Neural cell (in vitro differentiated cells): ENCODE data around the gene PARL. TPM values are rescaled to one million over a fixed set of nuclear protein-coding genes. Genes with fewer than 3 reads are reported as not detected.

Source experiments
- H2AFZ ChIP-seq: fragments of 200-600, 300-800 bp; sonication (generic), shearing (Covaris generic); 2 replicates; pipeline ENCODE4 v1.6.0; 2014; ENCODE audit warnings: low read depth, mild to moderate bottlenecking, antibody characterized with exemption, low read length, moderate library complexity
- H3F3A ChIP-seq: fragments of 200-600 bp; shearing (Covaris generic); 2 replicates; pipeline ENCODE4 v1.6.1; 2016; ENCODE audit warnings: mild to moderate bottlenecking, moderate library complexity, mixed read lengths, antibody characterized with exemption, low read length; ENCODE audit not compliant: insufficient read depth, poor library complexity, severe bottlenecking
- H3K27ac ChIP-seq: fragments of 200-600, 300-800 bp; sonication (generic), shearing (Covaris generic); 2 replicates; pipeline ENCODE4 v1.5.1; 2014; ENCODE audit warnings: mild to moderate bottlenecking, low read length, moderate library complexity
- H3K27me3 ChIP-seq: fragments of 300-800, 200-600 bp; sonication (generic), shearing (Covaris generic); 2 replicates; pipeline ENCODE4 v1.6.0; 2014; ENCODE audit warnings: mild to moderate bottlenecking, low read depth, low read length, moderate library complexity; ENCODE audit not compliant: insufficient read depth
- H3K36me3 ChIP-seq: fragments of 300-800, 200-600 bp; sonication (generic), shearing (Covaris generic); 2 replicates; pipeline ENCODE4 v1.5.1; 2014; ENCODE audit warnings: mild to moderate bottlenecking, antibody characterized with exemption, low read length, moderate library complexity; ENCODE audit not compliant: insufficient read depth
- H3K4me2 ChIP-seq: fragments of 300-800, 200-600 bp; sonication (generic), shearing (Covaris generic); 2 replicates; pipeline ENCODE4 v1.6.0; 2014; ENCODE audit warnings: mild to moderate bottlenecking, low read length
- H3K4me3 ChIP-seq: fragments of 300-800, 200-600 bp; sonication (generic), shearing (Covaris generic); 2 replicates; pipeline ENCODE4 v1.5.1; 2014; ENCODE audit warnings: mild to moderate bottlenecking, low read length, moderate library complexity
- H3K79me2 ChIP-seq: fragments of 200-600 bp; shearing (Covaris generic); replicated peaks from 2 replicates; pipeline ENCODE4 v1.6.0; 2014; ENCODE audit warnings: mild to moderate bottlenecking, low read length, moderate library complexity; ENCODE audit not compliant: insufficient read depth
- H3K9ac ChIP-seq: fragments of 300-800, 200-600 bp; sonication (generic), shearing (Covaris generic); 2 replicates; pipeline ENCODE4 v1.6.1; 2016; ENCODE audit warnings: mild to moderate bottlenecking, low read length, mixed read lengths
- H3K9me2 ChIP-seq: fragments of 200-600 bp; shearing (Covaris generic); 2 replicates; pipeline ENCODE4 v1.6.1; 2016; ENCODE audit warnings: mild to moderate bottlenecking, low read length, mixed read lengths; ENCODE audit not compliant: insufficient read depth
- H3K9me3 ChIP-seq: fragments of 200-600, 300-800 bp; sonication (generic), shearing (Covaris generic); 2 replicates; pipeline ENCODE4 v1.6.1; 2016; ENCODE audit warnings: mild to moderate bottlenecking, mixed run types, low read length, moderate library complexity, mixed read lengths
- H4K20me1 ChIP-seq: fragments of 200-600 bp; shearing (Covaris generic); 2 replicates; pipeline ENCODE4 v1.6.1; 2016; ENCODE audit warnings: mild to moderate bottlenecking, mixed run types; ENCODE audit not compliant: insufficient read depth
- CTCF ChIP-seq: fragments of 450-650 bp; IDR thresholded peaks from 2 replicates; pipeline ENCODE4 v1.5.1; 2014; ENCODE audit warnings: antibody characterized with exemption, mild to moderate bottlenecking, moderate library complexity; ENCODE audit not compliant: poor library complexity, severe bottlenecking
- EP300 ChIP-seq: fragments of 450-650 bp; conservative IDR thresholded peaks from 2 replicates; pipeline ENCODE4 v1.6.1; 2014; ENCODE audit warnings: antibody characterized with exemption, mild to moderate bottlenecking, moderate library complexity; ENCODE audit not compliant: poor library complexity, severe bottlenecking
- EZH2 ChIP-seq: fragments of 200-600, 300-800 bp; shearing (Covaris generic), sonication (generic); IDR thresholded peaks from 2 replicates; pipeline ENCODE4 v1.6.1; 2014; ENCODE audit warnings: antibody characterized with exemption, low read length, borderline replicate concordance, mild to moderate bottlenecking; ENCODE audit not compliant: insufficient read depth, poor library complexity, severe bottlenecking
- MXI1 ChIP-seq: fragments of 450-650 bp; conservative IDR thresholded peaks from 2 replicates; pipeline ENCODE4 v1.6.1; 2014; ENCODE audit warnings: antibody characterized with exemption, mild to moderate bottlenecking; ENCODE audit not compliant: poor library complexity, severe bottlenecking
- POLR2AphosphoS5 ChIP-seq: IDR thresholded peaks from 2 replicates; pipeline ENCODE4 v1.6.1; 2012
- RAD21 ChIP-seq: fragments of 450-650 bp; conservative IDR thresholded peaks from 2 replicates; pipeline ENCODE4 v1.6.1; 2014; ENCODE audit warnings: antibody characterized with exemption, mild to moderate bottlenecking, moderate library complexity
- REST ChIP-seq: IDR thresholded peaks from 2 replicates; pipeline ENCODE4 v1.6.1; 2012; ENCODE audit warnings: borderline replicate concordance
- SMC3 ChIP-seq: fragments of 450-650 bp; conservative IDR thresholded peaks from 2 replicates; pipeline ENCODE4 v1.6.1; 2014; ENCODE audit warnings: antibody characterized with exemption, mild to moderate bottlenecking, moderate library complexity; ENCODE audit not compliant: poor library complexity
- TAF1 ChIP-seq: IDR thresholded peaks from 2 replicates; pipeline ENCODE4 v1.6.1; 2012; ENCODE audit warnings: low read depth
- polyA plus RNA-seq: library from polyadenylated mRNA; depleted of rRNA; stranded (reverse); fragments of >200 nt; gene quantifications from 2 replicates; pipeline ENCODE4 v1.2.3, GENCODE V29; 2014

Gene PARL
- polyA plus RNA-seq, 1 donor from 2014 or later: 59.2 TPM

GRCh38 chr3:183801601-183802000 lies 83.1 kb downstream of the PARL start:
- Histone ChIP-seq H4K20me1 (no peaks in the 10 kb centered on the region), H3K9me2 (no peaks in the 10 kb centered on the region), H3K4me3 (no peak overlapping the region), H3K27me3 (no peaks in the 10 kb centered on the region), H3K79me2 (no peaks in the 10 kb centered on the region), H2AFZ (no peak overlapping the region), H3K36me3 (peaks cover 18% of the 10 kb centered on the region), H3K9ac (no peak overlapping the region), H3K27ac (no peak overlapping the region), H3K4me2 (no peak overlapping the region), H3K9me3 (no peaks in the 10 kb centered on the region), H3F3A (no peaks in the 10 kb centered on the region)
- TF ChIP-seq SMC3: no peak
- TF ChIP-seq EP300: no peak
- TF ChIP-seq REST: no peak
- TF ChIP-seq EZH2: no peak
- TF ChIP-seq CTCF: no peak
- TF ChIP-seq RAD21: no peak
- TF ChIP-seq TAF1: no peak
- TF ChIP-seq POLR2AphosphoS5: no peak
- TF ChIP-seq MXI1: no peak

GRCh38 chr3:183800243-183800863 lies 84.3 kb downstream of the PARL start:
- no peaks in the 10 kb centered on the region for H3K9me2 ChIP-seq
- no peaks in the 10 kb centered on the region for H3F3A ChIP-seq
- TF ChIP-seq TAF1: no peak
- no peak for TF ChIP-seq REST
- no peak for TF ChIP-seq RAD21
- no peak for TF ChIP-seq EZH2
- no peak for TF ChIP-seq SMC3
- no peak for TF ChIP-seq CTCF
- TF ChIP-seq MXI1: no peak
- TF ChIP-seq POLR2AphosphoS5: no peak
- no peak for TF ChIP-seq EP300
- no peaks in the 10 kb centered on the region for H3K9me3 ChIP-seq
- no peak overlapping the region for H3K4me3 ChIP-seq
- H3K27me3 ChIP-seq: no peaks in the 10 kb centered on the region
- H3K79me2 ChIP-seq: no peaks in the 10 kb centered on the region
- no peak overlapping the region for H3K9ac ChIP-seq
- H3K27ac ChIP-seq: no peak overlapping the region
- peaks cover 13% of the 10 kb centered on the region for H3K36me3 ChIP-seq
- H2AFZ ChIP-seq: no peak overlapping the region
- no peak overlapping the region for H3K4me2 ChIP-seq
- H4K20me1 ChIP-seq: no peaks in the 10 kb centered on the region
